ENCODE results near the gene RFC5.
"Not testable (repeated sequence)": the region's sequence is repeated elsewhere in the genome, so short reads cannot be mapped to it uniquely, and the experiment has no call there.

The RFC5 gene

DNA sequence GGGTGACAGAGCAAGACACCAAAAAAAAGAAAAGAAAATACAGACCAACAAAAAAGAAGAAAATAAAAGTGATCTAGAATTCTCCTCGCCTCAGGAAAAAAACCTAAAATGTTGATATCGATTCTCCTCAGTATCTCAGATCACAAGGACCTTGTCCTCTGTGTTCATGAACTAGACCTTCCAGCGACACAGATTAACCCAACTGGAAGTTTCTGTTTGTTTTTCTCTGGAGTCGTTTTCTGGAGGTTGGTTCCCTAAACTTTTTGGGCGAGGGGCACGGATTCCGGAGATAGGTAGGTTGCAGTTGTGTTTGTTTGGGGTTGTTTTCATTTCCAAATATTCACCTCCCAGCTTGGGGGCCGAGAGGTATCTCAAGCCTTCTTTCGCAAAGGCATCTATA lies 559 bp upstream of the RFC5 start:
- DNase-seq (ENCODE audit: low read depth) = no peak

DNA sequence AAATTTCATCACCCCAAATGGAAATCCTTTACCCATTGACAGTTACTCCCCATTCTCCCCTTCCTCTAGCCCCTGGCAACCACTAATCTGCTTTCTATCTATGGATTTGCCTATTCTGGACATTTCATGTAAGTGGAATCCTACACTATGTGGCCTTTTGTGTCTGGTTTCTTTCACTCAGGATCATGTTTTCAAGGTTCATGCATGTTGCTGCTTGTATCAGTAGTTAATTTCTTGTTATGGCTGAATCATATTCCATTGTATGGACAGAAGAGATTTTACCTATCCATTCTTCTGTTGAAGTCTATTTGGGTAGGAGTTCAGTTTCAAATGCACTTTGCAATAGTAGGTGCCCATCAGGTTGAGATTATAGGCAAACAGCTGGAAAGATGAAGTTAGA lies 1.4 kb downstream of the RFC5 start:
- DNase-seq (ENCODE audit: low read depth) = no peak

DNA sequence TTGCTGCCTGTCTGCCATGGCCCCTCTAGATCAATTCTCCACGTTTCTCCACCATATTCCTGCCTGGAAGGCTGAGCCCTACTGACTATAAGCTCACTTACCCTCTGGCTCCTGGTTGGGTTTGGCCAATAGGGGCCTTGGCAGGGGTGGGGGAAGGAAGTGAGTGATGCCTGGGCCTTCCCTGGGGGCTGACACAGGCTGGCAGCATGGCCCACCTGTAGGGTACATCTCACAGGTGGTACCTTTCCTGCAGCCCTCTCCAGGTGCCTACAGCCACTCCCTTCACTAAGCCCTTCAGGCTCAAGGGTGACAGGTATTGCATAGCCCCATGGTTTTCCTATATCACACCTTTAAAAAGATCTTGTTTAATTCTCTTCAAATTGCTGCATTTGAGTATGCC lies 3.5 kb downstream of the RFC5 start:
- DNase-seq (ENCODE audit: low read depth) = no peak

DNA sequence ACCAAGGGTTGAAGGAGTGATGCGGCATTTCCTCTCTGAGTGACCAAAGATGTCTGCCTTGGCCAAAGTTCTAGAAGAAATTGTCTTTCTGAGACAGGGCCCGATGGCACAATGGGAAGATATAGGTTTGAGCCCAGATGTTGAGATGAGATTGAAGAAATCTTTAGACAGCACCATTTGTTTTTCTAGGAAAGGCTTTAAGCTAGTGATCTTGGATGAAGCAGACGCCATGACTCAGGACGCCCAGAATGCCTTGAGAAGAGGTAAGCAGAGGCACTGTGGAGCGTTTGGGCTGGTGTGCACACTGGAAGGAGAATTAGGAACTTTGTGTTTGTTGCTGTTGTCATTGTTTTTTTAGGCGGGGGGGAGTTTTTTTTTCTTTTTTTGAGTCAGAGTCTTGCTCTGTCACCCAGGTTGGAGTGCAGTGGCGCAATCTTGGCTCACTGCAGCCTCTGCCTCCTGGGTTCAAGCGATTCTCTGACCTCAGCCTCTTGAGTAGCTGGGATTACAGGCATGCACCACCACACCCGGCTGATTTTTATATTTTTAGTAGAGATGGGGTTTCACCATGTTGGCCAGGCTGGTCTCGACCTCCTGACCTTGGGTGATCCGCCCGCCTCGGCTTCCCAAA lies 5.7 kb downstream of the RFC5 start:
- DNase-seq (ENCODE audit: low read depth) = not testable (repeated sequence)

DNA sequence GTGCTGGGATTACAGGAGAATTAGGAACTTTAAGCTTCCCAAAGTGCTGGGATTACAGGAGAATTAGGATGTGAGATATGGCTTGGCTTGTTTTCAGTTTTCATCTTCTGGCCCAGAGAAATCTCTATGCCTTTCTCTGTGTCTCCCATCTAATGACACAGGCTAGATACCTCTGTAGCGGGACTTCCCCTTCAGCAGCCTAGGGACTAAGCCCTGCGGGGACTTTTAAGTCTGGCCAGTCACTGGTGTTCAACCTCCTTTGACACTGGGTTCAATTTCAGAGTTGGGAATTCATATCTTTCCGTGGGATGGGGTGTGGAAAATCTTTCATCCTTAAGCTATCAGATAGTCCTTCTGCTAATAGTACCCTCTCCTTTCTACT lies 6.2 kb downstream of the RFC5 start:
- DNase-seq (ENCODE audit: low read depth) = no peak

DNA sequence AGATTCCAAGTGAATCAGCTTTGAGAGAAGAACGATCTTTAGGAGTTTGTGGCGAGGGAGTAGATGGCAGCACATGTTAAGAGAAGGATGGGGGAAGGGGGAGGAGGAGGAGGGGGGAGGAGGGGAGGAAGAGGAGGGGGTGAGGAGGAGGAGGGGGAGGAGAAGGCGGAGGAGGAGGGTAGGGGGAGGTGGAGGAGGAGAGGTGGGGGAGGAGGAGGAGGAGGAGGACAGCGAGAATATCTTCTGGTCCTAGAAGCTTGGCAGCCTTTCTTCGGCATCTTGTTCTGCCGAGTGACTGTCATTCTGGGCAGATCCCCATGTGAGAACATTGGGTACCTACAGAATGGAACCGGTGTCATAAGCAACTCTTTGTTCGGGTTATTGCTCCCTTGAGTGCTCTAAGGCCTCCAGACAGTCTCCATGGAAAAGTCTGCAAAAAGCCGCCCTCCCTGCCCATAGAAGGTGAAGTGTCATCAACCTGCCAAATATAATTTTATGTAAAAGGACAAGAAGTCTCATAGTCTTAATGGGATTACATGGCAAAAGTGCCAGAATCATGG lies 6.9 kb downstream of the RFC5 start:
- no peak for DNase-seq (ENCODE audit: low read depth)

DNA sequence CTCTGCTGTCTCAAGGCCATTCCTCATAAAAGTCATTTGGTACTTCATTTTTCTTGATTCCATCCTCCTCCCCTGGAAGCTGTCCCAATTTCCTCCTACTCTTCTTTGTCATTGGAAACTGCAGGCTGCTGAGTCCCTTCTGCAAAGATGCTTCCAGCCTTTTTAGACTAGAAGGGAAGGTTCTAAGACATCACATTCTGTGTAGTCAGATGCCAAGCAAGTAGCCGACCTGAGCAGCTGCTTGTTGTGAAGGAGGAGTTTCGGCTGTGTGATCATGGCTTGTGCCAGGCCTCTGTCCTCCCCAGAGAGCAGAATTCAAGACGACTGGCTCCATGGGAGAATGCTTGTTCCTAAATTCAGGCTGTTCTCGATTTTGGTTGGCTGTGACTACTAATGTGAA lies 8.7 kb downstream of the RFC5 start:
- DNase-seq (ENCODE audit: low read depth) = no peak

DNA sequence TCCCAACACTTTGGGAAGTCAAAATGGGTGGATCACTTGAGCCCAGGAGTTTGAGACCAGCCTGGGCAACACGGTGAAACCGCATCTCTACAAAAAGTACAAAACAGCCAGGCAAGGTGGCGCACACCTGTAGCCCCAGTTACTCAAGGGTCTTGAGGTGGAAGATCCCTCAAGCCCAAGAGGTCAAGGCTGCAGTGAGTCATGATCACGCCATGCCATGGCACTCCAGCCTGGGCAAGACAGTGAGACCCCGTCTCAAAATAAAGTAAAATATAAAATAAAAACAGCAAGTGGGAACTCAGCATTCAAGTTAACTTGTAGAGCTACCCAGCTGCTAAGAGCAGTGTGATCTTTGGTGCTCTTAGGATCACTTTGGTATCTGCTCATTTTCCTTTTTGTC lies 12.7 kb downstream of the RFC5 start:
- DNase-seq (ENCODE audit: low read depth) = no peak

DNA sequence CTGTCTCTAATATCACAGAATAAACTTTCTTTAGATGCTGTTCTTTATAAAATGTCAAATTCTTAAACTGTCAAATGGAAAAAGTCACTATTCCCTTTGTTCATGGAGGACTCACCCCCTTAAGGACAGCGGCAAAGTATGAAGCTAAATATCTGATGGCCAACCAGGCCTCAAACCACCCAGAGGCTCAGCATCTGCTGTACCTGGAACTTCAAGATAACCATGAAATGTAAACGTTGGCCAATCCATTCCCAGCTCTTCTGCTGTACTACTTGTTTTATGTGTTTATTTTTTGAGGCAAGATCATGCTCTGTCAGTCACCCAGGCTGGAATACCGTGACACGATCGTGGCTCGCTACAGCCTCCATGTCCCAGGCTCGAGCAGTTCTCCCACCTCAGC lies 15.7 kb downstream of the RFC5 start:
- no peak for DNase-seq (ENCODE audit: low read depth)

DNA sequence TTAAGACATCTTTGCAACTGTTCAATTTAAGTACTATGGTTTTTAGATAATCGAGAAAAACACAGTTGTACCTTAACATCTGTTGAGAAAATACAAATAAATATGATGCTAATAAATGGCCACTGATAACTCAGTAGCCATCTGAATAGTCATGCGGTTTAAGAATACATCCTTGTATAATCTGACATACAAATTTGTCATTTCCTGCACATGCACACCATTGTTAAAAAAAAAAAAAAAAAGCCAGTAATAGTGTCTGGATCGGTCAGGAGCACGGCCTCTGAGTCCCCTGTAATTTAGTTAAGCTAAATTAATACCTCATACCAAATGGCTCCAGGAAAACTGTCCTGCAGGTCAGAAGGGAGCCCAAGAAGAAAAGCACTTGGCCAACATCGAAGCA lies 16.8 kb downstream of the RFC5 start:
- no peak for DNase-seq (ENCODE audit: low read depth)

DNA sequence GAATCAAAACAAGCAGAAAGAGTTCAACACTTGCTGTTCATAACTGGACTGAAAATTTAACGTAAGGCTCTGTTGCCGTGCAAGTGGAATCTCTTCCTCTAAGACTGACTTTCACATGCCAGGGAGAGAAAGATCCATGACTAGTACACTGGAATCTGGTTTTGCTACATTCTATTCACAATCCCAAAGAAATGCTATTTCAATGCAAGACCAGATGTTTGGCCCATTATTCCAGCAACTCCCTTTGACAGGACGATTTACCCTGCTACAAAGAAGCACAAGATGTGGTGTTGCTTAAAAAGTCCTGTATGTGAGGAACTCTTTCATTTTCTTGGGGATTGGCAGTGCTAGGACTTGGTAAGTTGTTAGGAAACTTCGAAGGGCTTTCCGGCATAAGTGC lies 17.4 kb downstream of the RFC5 start:
- DNase-seq (ENCODE audit: low read depth) = no peak

DNA sequence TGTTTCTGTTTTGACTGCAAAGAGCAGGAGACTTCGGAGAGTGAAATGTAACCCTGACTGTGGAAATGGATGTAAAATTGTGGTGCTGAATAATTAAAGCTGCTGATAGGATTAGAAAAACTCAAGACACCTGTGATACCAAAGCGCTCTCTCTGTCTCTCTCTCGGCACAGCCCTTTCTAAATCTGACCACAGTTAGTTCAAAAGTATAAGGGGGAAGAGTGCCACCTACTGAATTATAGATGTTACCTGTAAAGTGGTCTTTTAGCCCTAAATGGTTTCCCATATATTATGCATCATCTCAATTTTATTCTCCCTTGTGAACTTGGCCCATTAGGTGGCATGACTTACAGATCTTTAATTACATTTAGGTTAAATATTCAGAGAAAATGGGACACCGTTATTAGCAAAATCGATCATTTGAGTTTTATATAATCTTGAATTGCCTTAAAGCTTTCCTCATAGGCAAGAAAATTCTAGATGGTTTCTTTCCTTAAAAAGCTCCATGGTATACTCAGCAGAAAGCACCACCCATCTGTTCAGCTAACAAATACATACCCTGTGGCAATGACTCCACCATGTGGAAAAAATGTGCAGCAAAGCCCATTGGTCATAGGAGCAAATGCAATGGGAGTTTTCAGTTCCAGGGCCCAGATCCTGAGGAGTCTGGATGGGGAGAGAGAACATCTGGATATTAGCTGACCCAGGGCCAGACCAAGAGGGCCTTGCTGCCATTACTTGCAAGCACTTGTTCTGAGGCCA lies 18.1 kb downstream of the RFC5 start:
- DNase-seq (ENCODE audit: low read depth) = no peak

DNA sequence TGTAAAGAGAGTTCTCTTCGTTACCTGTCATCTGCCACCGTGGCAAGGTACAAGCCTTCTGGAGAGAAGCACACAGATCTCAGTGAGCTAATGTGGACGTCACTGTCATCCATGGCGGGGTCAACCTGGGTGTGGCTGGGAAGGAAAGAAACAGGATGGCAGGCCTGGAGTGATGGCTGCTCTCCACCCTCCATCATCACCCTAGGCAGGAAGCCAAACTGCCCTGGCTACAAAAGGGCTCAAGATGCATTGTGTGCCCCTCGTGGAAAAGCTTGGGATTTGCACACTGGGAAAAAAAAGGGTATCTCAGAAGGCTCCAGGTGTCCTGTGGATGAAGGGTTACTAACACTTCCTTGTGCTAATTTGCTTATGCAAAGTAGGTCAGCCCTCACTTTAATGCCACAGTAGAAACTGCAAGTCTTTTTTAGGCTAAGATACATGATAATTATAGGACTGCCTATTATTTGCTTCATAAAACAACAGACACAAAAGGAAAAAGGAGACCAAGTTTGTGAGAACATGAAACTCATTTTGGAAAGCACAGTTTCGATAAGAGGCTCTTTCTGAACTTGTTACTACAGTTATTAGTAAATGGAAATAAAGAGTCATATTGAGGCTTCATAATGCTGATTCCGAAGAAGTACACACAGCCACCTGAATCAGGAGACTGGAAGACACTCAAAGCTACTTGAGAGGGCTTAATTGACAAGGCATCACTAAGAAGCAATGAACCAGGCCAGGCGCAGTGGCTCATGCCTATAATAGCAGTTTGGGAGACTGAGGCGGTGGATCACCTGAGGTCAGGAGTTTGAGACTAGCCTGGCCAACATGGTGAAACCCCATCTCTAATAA lies 18.9 kb downstream of the RFC5 start:
- no peak for DNase-seq (ENCODE audit: low read depth)

DNA sequence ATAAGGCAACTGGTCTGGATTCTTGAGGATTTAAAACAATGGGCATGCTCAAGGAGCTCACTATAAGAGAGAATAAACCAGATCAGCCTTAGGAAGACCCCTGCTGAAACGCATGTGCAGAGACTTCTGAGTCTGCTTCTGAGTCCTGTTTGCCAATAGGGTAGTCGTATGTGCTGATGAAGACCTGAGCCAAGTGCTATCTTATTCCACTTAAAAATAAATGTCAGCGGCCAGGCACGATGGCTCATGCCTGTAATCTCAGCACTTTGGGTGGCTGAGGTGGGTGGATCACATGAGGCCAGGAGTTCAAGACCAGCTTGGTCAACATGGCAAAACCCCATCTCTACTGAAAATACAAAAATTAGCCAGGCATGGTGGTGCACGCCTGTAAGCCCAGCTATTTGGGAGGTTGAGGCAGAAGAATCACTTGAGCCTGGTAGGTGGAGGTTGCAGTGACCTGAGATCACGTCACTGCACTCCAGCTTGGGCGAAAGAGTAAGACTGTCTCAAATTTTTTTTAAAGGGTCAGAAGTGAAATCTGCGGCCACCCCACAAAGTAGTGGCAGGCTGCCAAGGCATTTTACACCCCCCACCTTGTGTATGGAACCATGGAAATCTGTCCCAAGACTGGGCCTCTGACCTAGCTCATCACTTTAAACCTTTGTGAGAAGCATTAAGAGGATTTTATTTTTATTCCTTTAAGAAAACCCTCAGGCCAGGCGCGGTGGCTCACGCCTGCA lies 20.3 kb downstream of the RFC5 start:
- DNase-seq (ENCODE audit: low read depth) = no peak

DNA sequence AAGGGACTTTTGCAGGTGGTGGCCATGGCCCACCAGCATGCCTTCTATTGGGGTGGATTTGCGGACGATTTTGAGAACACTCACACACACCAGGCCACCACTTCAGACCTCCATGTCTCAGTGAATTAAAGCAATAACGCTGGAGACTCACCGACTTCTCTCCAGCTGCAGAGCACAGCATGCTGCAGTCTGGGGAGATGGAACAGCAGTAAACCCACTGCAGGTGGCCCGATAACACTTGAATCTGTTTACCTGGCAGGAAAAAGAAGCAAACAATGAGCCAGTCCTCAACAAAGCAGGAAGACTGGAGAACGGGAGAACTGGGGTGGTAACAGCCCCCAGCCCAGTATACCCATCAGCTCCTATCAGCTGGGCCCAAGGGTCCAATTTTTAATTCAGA lies 21.6 kb downstream of the RFC5 start:
- no peak for DNase-seq (ENCODE audit: low read depth)

DNA sequence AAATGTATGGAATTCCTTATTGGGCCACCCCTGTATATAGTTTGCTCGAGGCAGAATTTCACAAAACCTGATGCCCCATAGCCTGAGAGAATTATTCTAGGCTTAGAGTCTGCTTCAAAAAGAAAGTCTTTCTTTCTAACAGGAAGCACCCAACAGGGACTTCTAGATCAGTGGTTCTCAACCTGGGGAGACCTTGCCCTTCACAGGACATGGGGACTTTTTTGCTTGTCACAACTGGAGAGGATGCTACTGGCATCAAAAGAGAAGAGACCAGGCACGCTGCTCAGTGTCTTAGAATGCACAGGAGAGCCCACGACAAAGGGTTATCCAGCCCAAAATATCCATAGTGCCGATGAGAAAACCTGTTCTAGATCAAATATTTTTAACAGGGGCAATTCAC lies 25.6 kb downstream of the RFC5 start:
- no peak for DNase-seq (ENCODE audit: low read depth)

DNA sequence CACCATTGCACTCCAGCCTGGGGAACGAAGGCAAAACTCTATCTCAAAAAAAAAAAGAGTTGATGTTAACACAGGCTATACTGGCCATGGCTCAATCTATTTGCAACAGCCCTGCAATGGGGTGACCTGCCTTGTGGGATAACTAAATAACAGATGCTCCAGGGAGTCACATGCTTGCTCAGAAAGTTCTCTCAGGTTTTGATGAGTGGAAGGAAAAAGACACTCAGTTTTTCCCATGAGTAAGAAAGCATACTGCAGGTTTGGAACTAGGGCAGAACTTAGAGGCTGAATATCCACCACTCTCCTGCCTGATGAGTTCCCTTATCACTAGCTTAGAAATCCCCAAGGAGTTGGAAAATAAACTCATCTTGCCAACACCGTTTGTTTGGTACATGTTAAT lies 27.6 kb downstream of the RFC5 start:
- DNase-seq (ENCODE audit: low read depth) = no peak

DNA sequence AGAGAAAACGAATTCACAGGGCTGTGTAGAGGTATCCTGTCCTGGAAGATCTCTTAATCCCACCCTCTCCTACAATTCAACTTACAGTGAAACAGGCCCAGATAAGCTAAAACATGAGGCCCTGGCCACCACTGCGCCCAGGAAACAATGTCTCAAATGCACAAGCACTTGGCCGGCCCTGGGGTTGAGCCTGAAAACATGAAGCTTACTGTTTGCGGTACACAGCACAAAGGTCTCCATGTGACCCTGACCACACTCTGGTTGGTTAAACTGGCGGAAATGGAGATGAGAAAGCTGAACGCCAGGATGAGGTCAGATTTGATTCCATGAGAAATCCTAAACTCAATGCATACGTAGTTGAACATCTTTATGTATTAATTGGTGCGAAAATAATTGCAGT lies 28.1 kb downstream of the RFC5 start:
- no peak for DNase-seq (ENCODE audit: low read depth)

DNA sequence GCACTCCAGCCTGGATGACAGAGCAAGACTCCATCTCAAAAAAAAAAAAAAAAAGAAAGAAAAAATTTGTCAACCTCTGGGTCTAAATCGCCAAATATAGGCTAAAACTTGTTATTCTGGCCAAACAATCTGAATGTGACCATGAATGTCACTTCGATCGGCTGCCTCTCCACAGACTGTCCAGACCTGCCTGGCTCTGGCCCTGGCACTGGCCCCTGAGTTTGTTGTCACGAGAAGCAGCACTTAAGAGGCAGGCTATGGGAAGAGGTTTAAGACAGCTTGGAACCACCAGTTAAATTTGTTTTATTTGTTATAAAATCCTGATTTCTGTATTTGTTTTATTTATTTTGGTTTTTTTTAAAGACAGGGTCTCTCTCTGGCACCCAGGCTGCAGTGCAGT lies 29.9 kb downstream of the RFC5 start:
- DNase-seq (ENCODE audit: low read depth) = no peak

DNA sequence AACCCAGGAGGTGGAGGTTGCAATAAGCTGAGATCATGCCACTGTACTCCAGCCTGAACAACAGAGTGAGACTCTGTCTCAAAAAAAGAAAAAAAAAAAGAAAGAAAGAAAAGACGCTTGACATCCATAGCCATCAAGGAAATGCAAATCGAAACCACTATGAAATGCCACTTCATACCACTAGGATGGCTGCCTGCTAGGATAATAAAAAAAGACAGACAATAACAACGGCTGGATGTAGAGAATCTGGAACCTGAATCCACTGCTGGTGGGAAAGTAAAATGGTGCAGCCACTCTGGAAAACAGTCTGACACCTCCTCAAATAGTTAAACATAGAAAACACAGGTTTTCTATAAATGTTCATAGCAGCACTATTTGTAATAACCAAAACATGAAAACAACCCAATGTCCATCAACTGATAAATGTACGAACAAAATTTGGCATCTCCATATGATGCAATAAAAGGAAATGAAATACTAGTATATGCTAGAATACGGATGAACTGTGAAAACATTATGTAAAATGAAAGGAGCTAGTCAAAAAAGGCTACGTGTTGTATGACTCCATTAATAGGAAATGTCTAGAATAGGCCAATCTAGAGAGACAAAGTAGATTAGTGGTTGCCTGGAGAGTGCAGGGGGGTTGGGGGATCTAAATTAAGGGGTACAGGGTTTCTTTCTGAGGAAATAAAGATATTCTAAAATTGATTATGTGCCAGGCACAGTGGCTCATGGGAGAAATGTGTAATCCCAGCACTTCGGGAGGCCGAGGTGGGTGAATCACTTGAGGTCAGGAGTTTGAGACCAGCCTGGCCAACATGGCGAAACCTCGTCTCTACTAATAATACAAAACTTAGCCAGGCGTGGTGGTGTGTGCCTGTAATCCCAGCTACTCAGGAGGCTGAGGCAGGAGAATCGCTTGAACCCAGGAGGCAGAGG lies 34.7 kb downstream of the RFC5 start:
- no peak for DNase-seq (ENCODE audit: low read depth)

All from stimulated activated CD8-positive, alpha-beta memory T cell treated with anti-CD3 and anti-CD28 coated beads, Interleukin-7, amount 100 ng/mL, for 24 hours (primary cell).